Bronchial epithelial cell (primary cell): ENCODE data around the gene CISH. TPM values are rescaled to one million over a fixed set of nuclear protein-coding genes. Genes with fewer than 3 reads are reported as not detected.
A peak's percentile ranks its signal among the peaks of the same experiment; 100 is the strongest.

Experiments
- DNase-seq: peaks from one replicate; pipeline ENCODE4 v3.0.0-alpha.2; 2010; ENCODE audit warnings: low read depth
- FAIRE-seq: peaks from 2 replicates; lab custom pipeline; 2011; peaks lifted over from hg19 to GRCh38; lab: Jason Lieb, UNC
- H3K27me3 ChIP-seq: 2 replicates; pipeline ENCODE4 v1.5.1; 2011; ENCODE audit warnings: low read length; ENCODE audit not compliant: control insufficient read depth, insufficient read depth
- H3K36me3 ChIP-seq: 2 replicates; pipeline ENCODE4 v1.5.1; 2011; ENCODE audit warnings: low read length; ENCODE audit not compliant: control insufficient read depth, insufficient read depth
- H3K4me3 ChIP-seq: 2 replicates; pipeline ENCODE4 v1.5.1; 2011; ENCODE audit warnings: mild to moderate bottlenecking, low read depth, low read length, control low read depth
- total RNA-seq: library from RNA; depleted of rRNA; stranded (reverse); fragments of >200 nt; gene quantifications from 2 replicates; pipeline ENCODE4 v1.2.1, GENCODE V29; 2014
- TF ChIP-seq, protein P1 (sequence below): IDR thresholded peaks from 2 replicates; pipeline ENCODE4 v1.5.1; 2011; ENCODE audit warnings: mild to moderate bottlenecking, moderate library complexity, low read length, control low read depth, inconsistent platforms; ENCODE audit not compliant: insufficient read depth, severe bottlenecking

The CISH gene
- total RNA-seq, 1 donor from 2014 or later, result 0.26 TPM

- no peak for FAIRE-seq
- Histone ChIP-seq H3K27me3 (no peaks in the 10 kb centered on the region), H3K4me3 (no peak overlapping the region), H3K36me3 (peaks cover 26% of the 10 kb centered on the region)
- DNase-seq, result peak; percentile 19
- TF ChIP-seq, protein P1, sequence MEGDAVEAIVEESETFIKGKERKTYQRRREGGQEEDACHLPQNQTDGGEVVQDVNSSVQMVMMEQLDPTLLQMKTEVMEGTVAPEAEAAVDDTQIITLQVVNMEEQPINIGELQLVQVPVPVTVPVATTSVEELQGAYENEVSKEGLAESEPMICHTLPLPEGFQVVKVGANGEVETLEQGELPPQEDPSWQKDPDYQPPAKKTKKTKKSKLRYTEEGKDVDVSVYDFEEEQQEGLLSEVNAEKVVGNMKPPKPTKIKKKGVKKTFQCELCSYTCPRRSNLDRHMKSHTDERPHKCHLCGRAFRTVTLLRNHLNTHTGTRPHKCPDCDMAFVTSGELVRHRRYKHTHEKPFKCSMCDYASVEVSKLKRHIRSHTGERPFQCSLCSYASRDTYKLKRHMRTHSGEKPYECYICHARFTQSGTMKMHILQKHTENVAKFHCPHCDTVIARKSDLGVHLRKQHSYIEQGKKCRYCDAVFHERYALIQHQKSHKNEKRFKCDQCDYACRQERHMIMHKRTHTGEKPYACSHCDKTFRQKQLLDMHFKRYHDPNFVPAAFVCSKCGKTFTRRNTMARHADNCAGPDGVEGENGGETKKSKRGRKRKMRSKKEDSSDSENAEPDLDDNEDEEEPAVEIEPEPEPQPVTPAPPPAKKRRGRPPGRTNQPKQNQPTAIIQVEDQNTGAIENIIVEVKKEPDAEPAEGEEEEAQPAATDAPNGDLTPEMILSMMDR, result no peak
These were observed 36.2 kb downstream of the CISH start for GRCh38 chr3:50575372-50575771.

- no peaks in the 10 kb centered on the region for H3K27me3 ChIP-seq
- H3K36me3 ChIP-seq, result peaks cover 22% of the 10 kb centered on the region
- TF ChIP-seq, protein P1, result no peak
- FAIRE-seq, result no peak
- no peak overlapping the region for H3K4me3 ChIP-seq
- DNase-seq, result no peak
These were observed 37.1 kb downstream of the CISH start for GRCh38 chr3:50574444-50574831.

- no peaks in the 10 kb centered on the region for H3K27me3 ChIP-seq
- TF ChIP-seq, protein P1, result no peak
- no peak overlapping the region for H3K4me3 ChIP-seq
- peaks cover 18% of the 10 kb centered on the region for H3K36me3 ChIP-seq
- FAIRE-seq, result no peak
- DNase-seq, result no peak
These were observed 37.8 kb downstream of the CISH start for GRCh38 chr3:50573566-50574443.

GRCh38 chr3:50572801-50573371 is 38.7 kb downstream of the CISH start:
- Histone ChIP-seq H3K27me3 (no peaks in the 10 kb centered on the region), H3K36me3 (peaks cover 13% of the 10 kb centered on the region), H3K4me3 (no peak overlapping the region)
- TF ChIP-seq, protein P1, result no peak
- DNase-seq (no peak), FAIRE-seq (no peak)

DNA sequence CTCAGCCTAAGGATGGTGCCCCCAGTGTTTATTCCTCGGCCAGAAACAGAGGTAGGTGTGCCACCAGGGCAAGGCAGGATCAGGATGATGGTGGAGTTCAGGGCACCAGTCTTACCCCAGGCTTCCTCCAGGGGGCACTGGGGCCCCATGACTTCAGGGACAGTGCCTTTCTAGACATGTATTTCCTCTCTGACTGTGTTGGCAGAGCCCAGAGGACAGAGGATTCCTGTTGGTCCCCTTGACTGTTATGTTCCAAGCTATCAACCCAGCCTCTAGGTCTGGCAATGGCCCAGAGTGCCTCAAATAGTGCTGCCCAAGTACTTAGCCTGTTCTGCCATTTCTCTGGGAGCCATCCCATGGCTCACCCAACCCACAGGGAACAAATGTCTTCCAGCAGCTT is 39.4 kb downstream of the CISH start:
- H3K36me3 ChIP-seq, result peaks cover 13% of the 10 kb centered on the region
- DNase-seq (peak; percentile 47), FAIRE-seq (no peak)
- TF ChIP-seq, protein P1, result peak; percentile 94
- H3K27me3 ChIP-seq, result no peaks in the 10 kb centered on the region
- no peak overlapping the region for H3K4me3 ChIP-seq
